ENCODE measurements around the gene RPL41. TPM values are rescaled to one million over a fixed set of nuclear protein-coding genes. Genes with fewer than 3 reads are reported as not detected.

The RPL41 gene
- total RNA-seq, 6 experiments from 2014 or later, result 2,722 to 3,464 (median 3,292) TPM

GRCh38 chr12:56141946-56142784 is 25.7 kb downstream of the RPL41 start:
- no peaks in the 10 kb centered on the region; the same call in 1 of the 2 replicates for H3K27me3 Mint-ChIP-seq (ENCODE audit: insufficient read depth)
- no peak overlapping the region for H3K27ac Mint-ChIP-seq
- H3K36me3 Mint-ChIP-seq (ENCODE audit: low read depth), result peaks cover 47% of the 10 kb centered on the region
- no peak overlapping the region for H3K4me3 Mint-ChIP-seq
- no peak for TF ChIP-seq CTCF (IDR thresholded peaks at IDR 0.05)
- H3K4me1 Mint-ChIP-seq (ENCODE audit: low read depth), result peaks cover 7% of the 10 kb centered on the region
- H3K9me3 Mint-ChIP-seq, result no peaks in the 10 kb centered on the region
- no peak for DNase-seq

GRCh38 chr12:56143217-56143616 is 26.8 kb downstream of the RPL41 start:
- H3K36me3 Mint-ChIP-seq (ENCODE audit: low read depth), result peaks cover 46% of the 10 kb centered on the region

GRCh38 chr12:56143870-56144269 is 27.4 kb downstream of the RPL41 start:
- Mint-ChIP-seq H3K27ac (no peak overlapping the region), H3K4me3 (no peak overlapping the region), H3K36me3 (ENCODE audit: low read depth) (peaks cover 40% of the 10 kb centered on the region), H3K27me3 (ENCODE audit: insufficient read depth) (no peaks in the 10 kb centered on the region; the same call in 1 of the 2 replicates), H3K9me3 (no peaks in the 10 kb centered on the region), H3K4me1 (ENCODE audit: low read depth) (peaks cover 7% of the 10 kb centered on the region)
- no peak for DNase-seq
- no peak for TF ChIP-seq CTCF (IDR thresholded peaks at IDR 0.05)

More at GRCh38 chr12:56143217-56143616, 26.8 kb downstream of the RPL41 start:
- H3K4me3 Mint-ChIP-seq, result no peak overlapping the region
- no peaks in the 10 kb centered on the region; the same call in 1 of the 2 replicates for H3K27me3 Mint-ChIP-seq (ENCODE audit: insufficient read depth)
- DNase-seq, result no peak
- no peaks in the 10 kb centered on the region for H3K9me3 Mint-ChIP-seq
- TF ChIP-seq CTCF (IDR thresholded peaks at IDR 0.05), result no peak
- peaks cover 7% of the 10 kb centered on the region for H3K4me1 Mint-ChIP-seq (ENCODE audit: low read depth)
- no peak overlapping the region; the same call in 1 of the 2 replicates for H3K27ac Mint-ChIP-seq

- Mint-ChIP-seq H3K27ac (no peak overlapping the region), H3K36me3 (ENCODE audit: low read depth) (peaks cover 35% of the 10 kb centered on the region), H3K4me1 (ENCODE audit: low read depth) (peaks cover 10% of the 10 kb centered on the region), H3K9me3 (no peaks in the 10 kb centered on the region), H3K27me3 (ENCODE audit: insufficient read depth) (no peaks in the 10 kb centered on the region; the same call in 1 of the 2 replicates), H3K4me3 (no peak overlapping the region)
- TF ChIP-seq CTCF (IDR thresholded peaks at IDR 0.05), result no peak
- DNase-seq, result no peak
Measured at GRCh38 chr12:56145217-56145616, 28.8 kb downstream of the RPL41 start.

DNA sequence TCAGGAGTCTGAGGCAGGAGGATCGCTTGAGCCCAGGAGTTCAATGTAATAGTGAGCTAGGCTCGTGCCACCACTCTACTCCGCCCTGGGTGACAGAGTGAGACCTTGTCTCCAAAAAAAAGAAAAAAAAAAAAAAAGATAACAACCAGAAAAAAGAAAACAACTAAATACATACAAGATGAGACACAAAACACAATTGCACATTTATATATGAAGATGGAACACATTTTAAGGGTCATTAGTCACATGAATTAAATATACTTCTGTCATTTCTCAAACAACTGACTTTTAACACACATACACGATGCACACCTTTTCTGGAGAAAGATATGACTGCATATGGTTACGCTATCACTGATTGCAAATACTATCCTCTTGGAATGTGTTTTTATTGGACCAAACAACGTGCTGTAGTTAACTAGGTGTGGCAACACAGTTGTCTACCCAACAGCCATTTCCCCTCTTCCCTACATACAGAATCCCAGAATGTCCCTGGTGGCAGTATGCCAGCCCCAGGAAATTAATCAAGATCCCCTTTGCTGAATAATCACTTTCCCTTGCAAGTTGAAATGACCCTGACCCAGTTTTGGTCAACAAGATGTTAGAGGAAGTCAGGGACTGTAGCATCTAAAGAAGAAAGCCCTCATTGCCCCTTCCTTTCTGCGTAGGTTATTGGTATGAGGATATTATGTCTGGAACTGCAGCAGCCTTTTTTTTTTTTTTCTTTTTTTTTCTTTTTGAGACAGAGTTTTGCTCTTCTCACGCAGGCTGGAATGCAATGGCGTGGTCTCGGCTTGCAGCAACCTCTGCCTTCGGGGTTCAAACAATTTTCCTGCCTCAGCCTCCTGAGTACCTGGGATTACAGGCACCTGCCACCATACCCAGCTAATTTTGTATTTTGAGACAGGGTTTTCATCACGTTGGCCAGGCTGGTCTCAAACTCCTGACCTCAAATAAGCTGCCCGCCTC is 30.3 kb downstream of the RPL41 start:
- Mint-ChIP-seq H3K27me3 (ENCODE audit: insufficient read depth) (peaks cover 2% of the 10 kb centered on the region), H3K4me1 (ENCODE audit: low read depth) (peaks cover 25% of the 10 kb centered on the region), H3K9me3 (no peaks in the 10 kb centered on the region), H3K4me3 (no peak overlapping the region), H3K27ac (no peak overlapping the region), H3K36me3 (ENCODE audit: low read depth) (peaks cover 24% of the 10 kb centered on the region)
- TF ChIP-seq CTCF (IDR thresholded peaks at IDR 0.05), result no peak
- DNase-seq, result no peak

Data from HFFc6 (cell line).